HepG2 (cell line): ENCODE data around the gene MYO3A. TPM values are rescaled to one million over a fixed set of nuclear protein-coding genes. Genes with fewer than 3 reads are reported as not detected.

ENCODE experiments used
- ATAC-seq: fragments of 200-7000 bp; cut with Tn5 transposase; 3 replicates; pipeline ENCODE4 v1.9.1; 2020; ENCODE audit warnings: mild to moderate bottlenecking, moderate library complexity
- BruUV-seq: library from RNA; stranded (reverse); fragments of 400-500 nt; replicated peaks from 2 replicates; lab custom pipeline; 2021; lab: Mats Ljungman, UMichigan
- CTCF ChIA-PET: fragments of 300-600 bp; formaldehyde crosslinking; extraction: SDS; loops from one replicate; lab custom pipeline; 2021; ENCODE audit warnings: low total read pairs, inconsistent platforms, low intra/inter-chr PET ratio; lab: Yijun Ruan, JAX
- POLR2A ChIA-PET: fragments of 350-600 bp; sonication (Branson Sonifier 250); formaldehyde crosslinking; loops from one replicate; lab custom pipeline; 2020; ENCODE audit warnings: antibody characterized with exemption, inconsistent platforms; lab: Yijun Ruan, JAX
- DNase-seq: peaks from one replicate; pipeline ENCODE4 v3.0.0-alpha.2; 2015; ENCODE audit warnings: low spot score
- FAIRE-seq: peaks from 3 replicates; lab custom pipeline; 2011; peaks lifted over from hg19 to GRCh38; lab: Jason Lieb, UNC
- H2AFZ ChIP-seq: one replicate; pipeline ENCODE4 v1.6.1; 2011; ENCODE audit warnings: low read length, inconsistent platforms
- H3K27ac ChIP-seq: fragments of 300-600 bp; 3 replicates; pipeline ENCODE4 v1.8.0; 2011; ENCODE audit warnings: mixed run types, mild to moderate bottlenecking, mixed read lengths, low read length, inconsistent platforms; ENCODE audit not compliant: insufficient read depth; ENCODE audit errors: extremely low read length
- H3K27me3 ChIP-seq, 2 experiments: fragments of 200-600 bp in 1 of 2; 2 replicates in 1 of 2; 3 replicates in 1 of 2; pipeline versions ENCODE4 v1.6.0 to v1.8.0; 2011; ENCODE audit warnings: low read length in 2 of 2, mild to moderate bottlenecking in 2 of 2, moderate library complexity in 2 of 2, inconsistent platforms in 1 of 2; ENCODE audit not compliant: insufficient read depth in 2 of 2, control insufficient read depth in 1 of 2
- H3K36me3 ChIP-seq, 2 experiments: fragments of 200-600 bp in 1 of 2; replicated peaks in 1 of 2; 2 replicates in 1 of 2; 3 replicates in 1 of 2; pipeline versions ENCODE4 v1.5.1 to v1.8.0; 2011; ENCODE audit warnings: low read length in 2 of 2, inconsistent platforms in 1 of 2; ENCODE audit not compliant: insufficient read depth in 2 of 2, control insufficient read depth in 1 of 2
- H3K4me1 ChIP-seq: 2 replicates; pipeline ENCODE4 v1.5.1; 2012; ENCODE audit warnings: low read length, inconsistent platforms; ENCODE audit not compliant: insufficient read depth
- H3K4me2 ChIP-seq: 2 replicates; pipeline ENCODE4 v1.6.0; 2011; ENCODE audit warnings: low read depth, low read length, inconsistent platforms
- H3K4me3 ChIP-seq, 3 experiments: fragments of 200-600 bp in 1 of 3; sonication (generic), shearing (Covaris generic) in 1 of 3; replicated peaks in 1 of 3; 2 replicates each; pipeline ENCODE4 v1.5.1; 2011 to 2016; ENCODE audit warnings: low read length in 3 of 3, inconsistent platforms in 2 of 3, low read depth in 2 of 3, mild to moderate bottlenecking in 2 of 3, control low read depth in 1 of 3, mixed read lengths in 1 of 3; ENCODE audit not compliant: insufficient read depth in 1 of 3
- H3K79me2 ChIP-seq: one replicate; pipeline ENCODE4 v1.6.1; 2011; ENCODE audit warnings: low read length, inconsistent platforms; ENCODE audit not compliant: insufficient read depth
- H3K9ac ChIP-seq: 2 replicates; pipeline ENCODE4 v1.6.0; 2011; ENCODE audit warnings: mild to moderate bottlenecking, low read depth, low read length, inconsistent platforms; ENCODE audit not compliant: insufficient read depth
- H3K9me3 ChIP-seq: 2 replicates; pipeline ENCODE4 v1.5.1; 2012; ENCODE audit warnings: mild to moderate bottlenecking, low read length
- H4K20me1 ChIP-seq: 2 replicates; pipeline ENCODE4 v1.6.0; 2011; ENCODE audit warnings: inconsistent platforms, mild to moderate bottlenecking, low read length, moderate library complexity; ENCODE audit not compliant: insufficient read depth
- ELF3 ChIP-seq: IDR thresholded peaks from 2 replicates; pipeline ENCODE4 v1.6.1; 2016; ENCODE audit warnings: missing genetic modification reagents, missing compliant biosample characterization
- IRF2 ChIP-seq: IDR thresholded peaks from 2 replicates; pipeline ENCODE4 v1.6.1; 2018; ENCODE audit warnings: missing genetic modification reagents, missing compliant biosample characterization
- NONO ChIP-seq, 2 experiments: fragments of 450-650 bp in 1 of 2; sonication (generic) in 1 of 2; formaldehyde crosslinking in 1 of 2; IDR thresholded peaks in 1 of 2; conservative IDR thresholded peaks in 1 of 2; 2 replicates each; pipeline versions ENCODE4 v1.6.1 to v1.8.0; 2017 to 2022; ENCODE audit warnings: mild to moderate bottlenecking in 1 of 2, missing genetic modification reagents in 1 of 2, moderate library complexity in 1 of 2
- ZNF616 ChIP-seq: sonication (generic); formaldehyde crosslinking; IDR thresholded peaks from 2 replicates; pipeline ENCODE4 v1.5.0; 2020; ENCODE audit warnings: low read depth, mild to moderate bottlenecking, missing genetic modification reagents
- ZNF746 ChIP-seq: sonication (generic); formaldehyde crosslinking; IDR thresholded peaks from 2 replicates; pipeline ENCODE4 v1.8.0; 2022; ENCODE audit warnings: mild to moderate bottlenecking, missing genetic modification reagents
- WGBS: methylation state at CpG from one replicate; pipeline ENCODE4 v1.1.6; 2017; ENCODE audit warnings: low lambda C conversion rate; 5-methylcytosine and 5-hydroxymethylcytosine counted together
- in situ Hi-C: cut with HindIII; loops from 2 replicates; pipeline ENCODE4 v1.10.0; 2017; ENCODE audit warnings: low pct_unique_long_range_greater_than_20kb; ENCODE audit not compliant: extremely low pct_ligation_motif_present
- intact Hi-C: fragments of 100-400 bp; cut with micrococcal nuclease; formaldehyde crosslinking; loops from one replicate; pipeline ENCODE4 v1.10.0; 2022; ENCODE audit not compliant: unreplicated experiment
- polyA plus RNA-seq, 8 experiments: library from polyadenylated mRNA; depleted of rRNA in 3 of 8; stranded (reverse) in 7 of 8; unstranded in 1 of 8; fragments of >200 nt; fragmentation: Illumina TruSeq in 4 of 8; extraction: Trizol in 4 of 8; gene quantifications; 2 replicates each; pipeline versions ENCODE4 v1.2.1 to v1.2.3, GENCODE V29; 2011 to 2016; ENCODE audit warnings: low read depth in 4 of 8, missing spikeins in 1 of 8, mixed read lengths in 1 of 8; ENCODE audit not compliant: insufficient read depth in 1 of 8
- total RNA-seq, 5 experiments: library from RNA; depleted of rRNA; stranded (reverse); fragments of >200 nt; fragmentation: Illumina TruSeq; extraction: Trizol; gene quantifications; 2 replicates each; pipeline ENCODE4 v1.2.3, GENCODE V29; 2016; ENCODE audit warnings: low read depth in 1 of 5
- TF ChIP-seq, protein P1 (sequence below): IDR thresholded peaks from 2 replicates; pipeline ENCODE4 v1.6.1; 2018; ENCODE audit warnings: missing genetic modification reagents, mild to moderate bottlenecking, missing compliant biosample characterization
- TF ChIP-seq, protein P2 (sequence below): sonication (generic); formaldehyde crosslinking; IDR thresholded peaks from 2 replicates; pipeline ENCODE4 v1.8.1; 2023; ENCODE audit warnings: mild to moderate bottlenecking, moderate library complexity, missing genetic modification reagents
- TF ChIP-seq, protein P3 (sequence below): IDR thresholded peaks from 2 replicates; pipeline ENCODE4 v1.6.1; 2016; ENCODE audit warnings: control low read depth
- TF ChIP-seq, protein P4 (sequence below): IDR thresholded peaks from 2 replicates; pipeline ENCODE4 v1.6.1; 2016; ENCODE audit warnings: low read depth
- TF ChIP-seq, protein P5 (sequence below): sonication (generic); formaldehyde crosslinking; IDR thresholded peaks from 2 replicates; pipeline ENCODE4 v1.4.0; 2020; ENCODE audit warnings: low read depth, mild to moderate bottlenecking, missing genetic modification reagents
- TF ChIP-seq, protein P6 (sequence below): sonication (generic); formaldehyde crosslinking; IDR thresholded peaks from 2 replicates; pipeline ENCODE4 v1.8.0; 2022; ENCODE audit warnings: low read depth, missing genetic modification reagents

Gene MYO3A
- total and polyA plus RNA-seq, 2 of the 13 experiments (the other 11 are each of a cell fraction or from before 2014, with no cell fraction given), result not detected

DNA sequence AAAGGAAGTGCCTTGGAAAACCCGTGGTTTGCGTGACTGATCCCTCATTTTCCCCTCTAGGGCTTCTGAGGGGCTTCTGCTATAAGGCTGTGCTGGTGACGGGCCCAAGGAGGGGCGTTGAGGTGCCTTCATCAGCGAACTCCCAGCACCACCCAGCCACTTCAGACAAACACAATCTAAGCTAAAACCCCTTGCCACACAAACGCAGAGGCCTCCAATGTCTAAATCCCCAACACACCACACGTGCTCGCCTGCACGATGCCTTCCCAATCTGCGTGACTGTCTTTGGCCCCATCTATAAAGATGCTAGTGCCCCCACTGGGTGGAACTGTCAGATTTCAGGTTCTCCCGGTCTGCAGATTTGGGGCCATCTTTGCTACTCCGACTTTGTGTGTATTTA, 278.5 kb downstream of the MYO3A start:
- no peaks in the 10 kb centered on the region for H3K9me3 ChIP-seq
- H3K36me3 ChIP-seq, result no peaks in the 10 kb centered on the region
- no peaks in the 10 kb centered on the region for H3K79me2 ChIP-seq
- no peak overlapping the region for H3K4me2 ChIP-seq
- in situ Hi-C loops, result no loop called here
- 1% methylated on average over 12 of the region's 12 CpGs for WGBS
- CTCF ChIA-PET, result no interaction called here
- TF ChIP-seq ZNF616 (CRISPR knock-in tag) (no peak), IRF2 (CRISPR knock-in tag) (no peak), NONO (IDR thresholded peaks at IDR 0.05) (no peak), NONO (CRISPR knock-in tag; conservative IDR thresholded peaks at IDR 0.05) (no peak), ZNF746 (CRISPR knock-in tag) (no peak), ELF3 (CRISPR knock-in tag) (no peak)
- TF ChIP-seq, protein P1, sequence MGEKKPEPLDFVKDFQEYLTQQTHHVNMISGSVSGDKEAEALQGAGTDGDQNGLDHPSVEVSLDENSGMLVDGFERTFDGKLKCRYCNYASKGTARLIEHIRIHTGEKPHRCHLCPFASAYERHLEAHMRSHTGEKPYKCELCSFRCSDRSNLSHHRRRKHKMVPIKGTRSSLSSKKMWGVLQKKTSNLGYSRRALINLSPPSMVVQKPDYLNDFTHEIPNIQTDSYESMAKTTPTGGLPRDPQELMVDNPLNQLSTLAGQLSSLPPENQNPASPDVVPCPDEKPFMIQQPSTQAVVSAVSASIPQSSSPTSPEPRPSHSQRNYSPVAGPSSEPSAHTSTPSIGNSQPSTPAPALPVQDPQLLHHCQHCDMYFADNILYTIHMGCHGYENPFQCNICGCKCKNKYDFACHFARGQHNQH (CRISPR knock-in tag), result no peak
- TF ChIP-seq, protein P2, sequence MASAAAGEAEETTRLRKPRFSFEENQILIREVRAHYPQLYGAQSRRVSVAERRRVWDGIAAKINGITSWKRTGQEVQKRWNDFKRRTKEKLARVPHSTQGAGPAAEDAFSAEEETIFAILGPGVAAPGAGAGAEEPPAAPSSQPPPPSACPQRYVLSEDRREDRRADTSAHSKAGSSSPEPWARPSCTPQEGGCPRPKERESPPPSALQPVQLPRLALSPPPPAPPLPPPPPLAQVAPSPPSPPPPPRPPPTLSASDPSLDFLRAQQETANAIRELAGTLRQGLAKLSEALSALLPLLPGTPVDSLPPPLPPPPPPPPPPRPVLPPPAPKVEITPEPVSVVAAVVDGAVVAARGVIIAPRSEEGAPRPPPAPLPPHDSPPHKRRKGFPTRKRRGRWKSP (CRISPR knock-in tag), result no peak
- TF ChIP-seq, protein P3, sequence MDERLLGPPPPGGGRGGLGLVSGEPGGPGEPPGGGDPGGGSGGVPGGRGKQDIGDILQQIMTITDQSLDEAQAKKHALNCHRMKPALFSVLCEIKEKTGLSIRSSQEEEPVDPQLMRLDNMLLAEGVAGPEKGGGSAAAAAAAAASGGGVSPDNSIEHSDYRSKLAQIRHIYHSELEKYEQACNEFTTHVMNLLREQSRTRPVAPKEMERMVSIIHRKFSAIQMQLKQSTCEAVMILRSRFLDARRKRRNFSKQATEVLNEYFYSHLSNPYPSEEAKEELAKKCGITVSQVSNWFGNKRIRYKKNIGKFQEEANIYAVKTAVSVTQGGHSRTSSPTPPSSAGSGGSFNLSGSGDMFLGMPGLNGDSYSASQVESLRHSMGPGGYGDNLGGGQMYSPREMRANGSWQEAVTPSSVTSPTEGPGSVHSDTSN, result no peak
- TF ChIP-seq, protein P4, sequence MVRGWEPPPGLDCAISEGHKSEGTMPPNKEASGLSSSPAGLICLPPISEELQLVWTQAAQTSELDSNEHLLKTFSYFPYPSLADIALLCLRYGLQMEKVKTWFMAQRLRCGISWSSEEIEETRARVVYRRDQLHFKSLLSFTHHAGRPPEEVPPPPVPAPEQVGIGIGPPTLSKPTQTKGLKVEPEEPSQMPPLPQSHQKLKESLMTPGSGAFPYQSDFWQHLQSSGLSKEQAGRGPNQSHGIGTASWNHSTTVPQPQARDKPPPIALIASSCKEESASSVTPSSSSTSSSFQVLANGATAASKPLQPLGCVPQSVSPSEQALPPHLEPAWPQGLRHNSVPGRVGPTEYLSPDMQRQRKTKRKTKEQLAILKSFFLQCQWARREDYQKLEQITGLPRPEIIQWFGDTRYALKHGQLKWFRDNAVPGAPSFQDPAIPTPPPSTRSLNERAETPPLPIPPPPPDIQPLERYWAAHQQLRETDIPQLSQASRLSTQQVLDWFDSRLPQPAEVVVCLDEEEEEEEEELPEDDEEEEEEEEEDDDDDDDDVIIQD, result no peak
- TF ChIP-seq, protein P5, sequence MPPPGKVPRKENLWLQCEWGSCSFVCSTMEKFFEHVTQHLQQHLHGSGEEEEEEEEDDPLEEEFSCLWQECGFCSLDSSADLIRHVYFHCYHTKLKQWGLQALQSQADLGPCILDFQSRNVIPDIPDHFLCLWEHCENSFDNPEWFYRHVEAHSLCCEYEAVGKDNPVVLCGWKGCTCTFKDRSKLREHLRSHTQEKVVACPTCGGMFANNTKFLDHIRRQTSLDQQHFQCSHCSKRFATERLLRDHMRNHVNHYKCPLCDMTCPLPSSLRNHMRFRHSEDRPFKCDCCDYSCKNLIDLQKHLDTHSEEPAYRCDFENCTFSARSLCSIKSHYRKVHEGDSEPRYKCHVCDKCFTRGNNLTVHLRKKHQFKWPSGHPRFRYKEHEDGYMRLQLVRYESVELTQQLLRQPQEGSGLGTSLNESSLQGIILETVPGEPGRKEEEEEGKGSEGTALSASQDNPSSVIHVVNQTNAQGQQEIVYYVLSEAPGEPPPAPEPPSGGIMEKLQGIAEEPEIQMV (CRISPR knock-in tag), result no peak
- TF ChIP-seq, protein P6, sequence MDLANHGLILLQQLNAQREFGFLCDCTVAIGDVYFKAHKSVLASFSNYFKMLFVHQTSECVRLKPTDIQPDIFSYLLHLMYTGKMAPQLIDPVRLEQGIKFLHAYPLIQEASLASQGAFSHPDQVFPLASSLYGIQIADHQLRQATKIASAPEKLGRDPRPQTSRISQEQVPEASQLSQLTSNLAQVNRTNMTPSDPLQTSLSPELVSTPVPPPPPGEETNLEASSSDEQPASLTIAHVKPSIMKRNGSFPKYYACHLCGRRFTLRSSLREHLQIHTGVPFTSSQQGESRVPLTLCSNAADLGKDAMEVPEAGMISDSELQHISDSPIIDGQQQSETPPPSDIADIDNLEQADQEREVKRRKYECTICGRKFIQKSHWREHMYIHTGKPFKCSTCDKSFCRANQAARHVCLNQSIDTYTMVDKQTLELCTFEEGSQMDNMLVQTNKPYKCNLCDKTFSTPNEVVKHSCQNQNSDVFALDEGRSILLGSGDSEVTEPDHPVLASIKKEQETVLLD (CRISPR knock-in tag), result no peak
- TF ChIP-seq, all 625 proteins: peak for 0
- Histone ChIP-seq H3K4me3 (no peak overlapping the region), H3K4me1 (no peaks in the 10 kb centered on the region), H4K20me1 (no peaks in the 10 kb centered on the region), H3K9ac (no peak overlapping the region), H3K27ac (no peak overlapping the region), H2AFZ (no peak overlapping the region), H3K27me3 (peaks cover 5 to 47% of the 10 kb centered on the region in 2 experiments; a peak in 4 of 5 replicates)
- ATAC-seq (no peak), DNase-seq (no peak), FAIRE-seq (no peak)
- intact Hi-C loops, result no loop called here
- POLR2A ChIA-PET, result no interaction called here
- BruUV-seq, result no TSS peak
